SK-N-SH (cell line): ENCODE data around the gene GCC1. TPM values are rescaled to one million over a fixed set of nuclear protein-coding genes. Genes with fewer than 3 reads are reported as not detected.

ENCODE experiments used
- CTCF ChIA-PET: fragments of 300-600, 350-600 bp; formaldehyde crosslinking; extraction: SDS; loops from one replicate; lab custom pipeline; 2021; lab: Yijun Ruan, JAX
- POLR2A ChIA-PET: fragments of 350-600 bp; sonication (Branson Sonifier 250); formaldehyde crosslinking; extraction: SDS; loops from one replicate; lab custom pipeline; 2020; ENCODE audit warnings: antibody characterized with exemption, inconsistent platforms; lab: Yijun Ruan, JAX
- DNase-seq: peaks from one replicate; pipeline ENCODE4 v3.0.0; 2012
- H2AFZ ChIP-seq: fragments of 200-600 bp; sonication (generic); 2 replicates; pipeline ENCODE4 v1.8.1; 2016; ENCODE audit warnings: antibody characterized with exemption, mild to moderate bottlenecking, low read depth
- H3F3A ChIP-seq: fragments of 200-600 bp; sonication (generic); replicated peaks from 2 replicates; pipeline ENCODE3; 2016; ENCODE audit warnings: antibody characterized with exemption, mild to moderate bottlenecking; ENCODE audit not compliant: insufficient read depth
- H3K27ac ChIP-seq, 2 experiments: fragments of 200-500 bp in 1 of 2; fragments of 200-600 bp in 1 of 2; sonication (Bioruptor generic) in 1 of 2; sonication (generic), shearing (Covaris generic) in 1 of 2; 2 replicates each; pipeline versions ENCODE4 v1.5.1 to v1.6.1; 2014 to 2016; ENCODE audit warnings: low read depth in 2 of 2, inconsistent platforms in 1 of 2, low read length in 1 of 2, mild to moderate bottlenecking in 1 of 2, mixed read lengths in 1 of 2
- H3K27me3 ChIP-seq: fragments of 200-600 bp; sonication (generic), shearing (Covaris generic); 2 replicates; pipeline ENCODE4 v1.6.1; 2016; ENCODE audit warnings: mixed run types; ENCODE audit not compliant: insufficient read depth
- H3K36me3 ChIP-seq, 2 experiments: fragments of 200-500 bp in 1 of 2; fragments of 200-600 bp in 1 of 2; sonication (Bioruptor generic) in 1 of 2; sonication (generic) in 1 of 2; replicated peaks in 1 of 2; 2 replicates each; pipeline versions ENCODE3 to v1.5.1; 2014 to 2016; ENCODE audit warnings: low read length in 1 of 2, mild to moderate bottlenecking in 1 of 2; ENCODE audit not compliant: insufficient read depth in 2 of 2, control insufficient read depth in 1 of 2
- H3K4me1 ChIP-seq, 2 experiments: fragments of 200-500 bp in 1 of 2; fragments of 200-600 bp in 1 of 2; sonication (Bioruptor generic) in 1 of 2; sonication (generic), shearing (Covaris generic) in 1 of 2; 2 replicates each; pipeline versions ENCODE4 v1.5.1 to v1.6.1; 2014 to 2016; ENCODE audit warnings: low read depth in 1 of 2, low read length in 1 of 2, mixed run types in 1 of 2; ENCODE audit not compliant: insufficient read depth in 2 of 2, control insufficient read depth in 1 of 2
- H3K4me2 ChIP-seq: fragments of 200-600 bp; sonication (generic), shearing (Covaris generic); 2 replicates; pipeline ENCODE4 v1.6.1; 2017; ENCODE audit warnings: mixed run types
- H3K4me3 ChIP-seq, 2 experiments: fragments of 200-500 bp in 1 of 2; fragments of 200-600 bp in 1 of 2; sonication (Bioruptor generic) in 1 of 2; sonication (generic), shearing (Covaris generic) in 1 of 2; 2 replicates each; pipeline versions ENCODE4 v1.5.1 to v1.8.1; 2014 to 2016; ENCODE audit warnings: low read depth in 2 of 2, inconsistent platforms in 1 of 2, low read length in 1 of 2, mild to moderate bottlenecking in 1 of 2, mixed read lengths in 1 of 2, moderate library complexity in 1 of 2
- H3K79me2 ChIP-seq: fragments of 200-600 bp; sonication (generic); 2 replicates; pipeline ENCODE4 v1.8.1; 2017; ENCODE audit warnings: mild to moderate bottlenecking; ENCODE audit not compliant: insufficient read depth
- H3K9ac ChIP-seq: fragments of 200-600 bp; sonication (generic); 2 replicates; pipeline ENCODE4 v1.6.1; 2017; ENCODE audit warnings: mixed run types
- H3K9me2 ChIP-seq: fragments of 200-600 bp; sonication (generic); 2 replicates; pipeline ENCODE4 v1.6.1; 2017; ENCODE audit warnings: mixed run types
- H3K9me3 ChIP-seq: fragments of 200-600 bp; sonication (generic); 2 replicates; pipeline ENCODE4 v1.6.1; 2017; ENCODE audit warnings: mixed run types, mild to moderate bottlenecking, moderate library complexity
- H4K20me1 ChIP-seq: fragments of 200-600 bp; sonication (generic); 2 replicates; pipeline ENCODE4 v1.6.1; 2017; ENCODE audit warnings: mild to moderate bottlenecking, mixed run types; ENCODE audit not compliant: insufficient read depth
- CHD2 ChIP-seq: fragments of 150-350 bp; IDR thresholded peaks from 2 replicates; pipeline ENCODE4 v1.6.1; 2018; ENCODE audit warnings: low read length; ENCODE audit not compliant: partially characterized antibody
- ELF1 ChIP-seq: IDR thresholded peaks from 2 replicates; pipeline ENCODE4 v1.4.0; 2012
- FOXJ3 ChIP-seq: sonication (generic); formaldehyde crosslinking; IDR thresholded peaks from 2 replicates; pipeline ENCODE4 v1.5.1; 2020; ENCODE audit warnings: mild to moderate bottlenecking, missing genetic modification reagents
- FOXM1 ChIP-seq: IDR thresholded peaks from 2 replicates; pipeline ENCODE4 v1.4.0; 2012; ENCODE audit warnings: low read depth, mild to moderate bottlenecking
- GABPA ChIP-seq: IDR thresholded peaks from 2 replicates; pipeline ENCODE4 v1.4.0; 2012; ENCODE audit warnings: low read depth, mild to moderate bottlenecking
- JUND ChIP-seq: IDR thresholded peaks from 2 replicates; pipeline ENCODE4 v1.4.0; 2012
- MEF2A ChIP-seq: IDR thresholded peaks from 2 replicates; pipeline ENCODE4 v1.4.0; 2012; ENCODE audit warnings: low read depth, borderline replicate concordance
- NFIC ChIP-seq: IDR thresholded peaks from 2 replicates; pipeline ENCODE4 v1.4.0; 2012; ENCODE audit warnings: borderline replicate concordance
- NRF1 ChIP-seq: IDR thresholded peaks from 2 replicates; pipeline ENCODE4 v1.6.1; 2012; ENCODE audit warnings: low read depth, mild to moderate bottlenecking, low read length
- POLR2AphosphoS5 ChIP-seq: IDR thresholded peaks from 2 replicates; pipeline ENCODE4 v1.6.1; 2012; ENCODE audit warnings: low read depth, low read length
- RAD21 ChIP-seq: IDR thresholded peaks from 2 replicates; pipeline ENCODE4 v1.6.1; 2012; ENCODE audit warnings: mild to moderate bottlenecking, low read length
- RXRA ChIP-seq: IDR thresholded peaks from 2 replicates; pipeline ENCODE4 v1.4.0; 2012; ENCODE audit warnings: low read depth, mild to moderate bottlenecking, borderline replicate concordance
- TEAD4 ChIP-seq: IDR thresholded peaks from 2 replicates; pipeline ENCODE4 v1.4.0; 2012; ENCODE audit warnings: mild to moderate bottlenecking, borderline replicate concordance; ENCODE audit not compliant: insufficient read depth
- YY1 ChIP-seq: IDR thresholded peaks from 2 replicates; pipeline ENCODE4 v1.4.0; 2012; ENCODE audit warnings: low read depth, mild to moderate bottlenecking
- WGBS: methylation state at CpG from one replicate; pipeline ENCODE4 v1.1.6; 2017; ENCODE audit warnings: low lambda C conversion rate; 5-methylcytosine and 5-hydroxymethylcytosine counted together
- polyA plus RNA-seq, 3 experiments: library from polyadenylated mRNA; depleted of rRNA; stranded (reverse); fragments of >200 nt; gene quantifications; 2 replicates each; pipeline ENCODE4 v1.2.3, GENCODE V29; 2012
- TF ChIP-seq, protein P1 (sequence below): IDR thresholded peaks from 2 replicates; pipeline ENCODE4 v1.4.0; 2012; ENCODE audit warnings: low read depth, borderline replicate concordance
- TF ChIP-seq, protein P2 (sequence below): IDR thresholded peaks from 2 replicates; pipeline ENCODE4 v1.6.1; 2012; ENCODE audit warnings: mild to moderate bottlenecking, low read depth, low read length, moderate library complexity
- TF ChIP-seq, protein P3 (sequence below): IDR thresholded peaks from 2 replicates; pipeline ENCODE4 v1.4.0; 2012; ENCODE audit warnings: low read depth
- TF ChIP-seq, protein P4 (sequence below): fragments of 150-350 bp; IDR thresholded peaks from 2 replicates; pipeline ENCODE4 v1.6.1; 2016; ENCODE audit warnings: mild to moderate bottlenecking, low read depth, low read length
- TF ChIP-seq, protein P5 (sequence below): IDR thresholded peaks from 2 replicates; pipeline ENCODE4 v1.4.0; 2012; ENCODE audit warnings: low read depth, borderline replicate concordance

The GCC1 gene, protein sequence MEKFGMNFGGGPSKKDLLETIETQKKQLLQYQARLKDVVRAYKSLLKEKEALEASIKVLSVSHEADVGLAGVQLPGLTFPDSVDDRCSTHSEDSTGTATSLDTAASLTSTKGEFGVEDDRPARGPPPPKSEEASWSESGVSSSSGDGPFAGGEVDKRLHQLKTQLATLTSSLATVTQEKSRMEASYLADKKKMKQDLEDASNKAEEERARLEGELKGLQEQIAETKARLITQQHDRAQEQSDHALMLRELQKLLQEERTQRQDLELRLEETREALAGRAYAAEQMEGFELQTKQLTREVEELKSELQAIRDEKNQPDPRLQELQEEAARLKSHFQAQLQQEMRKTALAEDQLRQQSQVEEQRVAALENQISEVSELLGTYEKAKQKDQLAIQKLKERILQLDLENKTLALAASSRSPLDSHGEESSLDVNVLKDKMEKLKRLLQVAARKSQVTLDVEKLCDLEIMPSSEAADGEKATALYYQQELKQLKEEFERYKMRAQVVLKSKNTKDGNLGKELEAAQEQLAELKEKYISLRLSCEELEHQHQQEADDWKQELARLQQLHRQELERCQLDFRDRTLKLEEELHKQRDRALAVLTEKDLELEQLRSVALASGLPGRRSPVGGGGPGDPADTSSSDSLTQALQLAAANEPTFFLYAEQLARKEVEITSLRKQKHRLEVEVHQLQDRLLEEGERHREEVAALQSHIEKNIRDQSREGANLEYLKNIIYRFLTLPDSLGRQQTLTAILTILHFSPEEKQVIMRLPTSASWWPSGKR
- polyA plus RNA-seq (2012; rRNA removed), result 8.4 and 10.3 TPM in 2 replicates
- 8.2 and 9.4 TPM in 2 replicates for polyA plus RNA-seq (2012; cell fraction: cytosol; rRNA removed)
- polyA plus RNA-seq (2012; cell fraction: nucleus; rRNA removed), result 6.7 and 8.0 TPM in 2 replicates

DNA sequence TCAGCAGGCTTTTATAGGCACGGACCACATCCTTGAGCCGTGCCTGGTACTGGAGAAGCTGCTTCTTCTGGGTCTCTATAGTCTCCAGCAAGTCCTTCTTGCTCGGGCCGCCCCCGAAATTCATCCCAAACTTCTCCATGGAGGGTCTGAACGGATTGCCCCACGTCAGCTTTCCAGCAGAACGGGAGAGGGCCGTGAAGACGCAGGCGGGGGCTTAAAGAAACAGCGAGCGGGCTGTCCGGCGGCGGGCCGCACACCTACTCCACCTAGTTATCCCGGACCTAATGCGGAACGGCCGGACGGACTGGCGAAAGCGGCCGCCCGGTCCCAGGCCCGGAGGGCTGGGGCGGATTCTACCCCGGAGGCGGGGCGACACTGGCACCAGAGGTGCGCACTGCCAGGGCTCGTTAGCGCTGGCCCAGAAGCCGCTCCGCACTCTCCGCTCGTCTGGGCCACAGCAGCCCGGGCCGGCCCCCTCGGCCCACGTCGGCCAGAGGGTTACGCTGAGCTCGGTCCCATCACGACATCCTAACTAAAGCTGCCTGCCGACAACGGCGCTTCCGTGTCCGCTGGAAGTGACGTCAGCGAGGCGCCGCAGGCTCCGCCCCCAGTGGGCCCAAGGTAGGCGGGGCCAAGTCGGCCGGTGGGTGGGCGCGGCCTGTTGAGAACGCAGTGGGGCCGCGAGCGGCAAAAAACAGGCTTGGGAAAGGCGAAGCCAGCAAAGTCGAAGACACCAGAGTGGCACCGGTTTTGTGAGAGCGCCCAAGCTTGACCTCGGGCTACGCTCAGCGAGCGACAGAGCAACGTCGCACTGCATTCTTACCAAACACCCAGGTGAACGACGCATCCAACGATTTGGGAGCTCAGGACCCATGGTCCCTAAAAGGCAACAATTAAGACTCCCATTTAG lies at the start of gene GCC1:
TSS of gene GCC1 (minus strand) at position 553 of the 910 bp plus-strand sequence. CDS start at position 139, 414 bp downstream.
- ChIA-PET CTCF (interaction anchor here (0.8 to 7.9 kb wide), 6 partner anchors 8 to 623 kb away, joined by 3 to 78 read pairs (median 4); no protein-coding TSS in a partner anchor), POLR2A (interaction anchor here (0.6 to 1.9 kb wide), 4 partner anchors 25 to 624 kb away, joined by 3 to 5 read pairs (median 4); partner anchors contain the start of gene ZNF800)
- H3F3A ChIP-seq, result peaks cover 6% of the 10 kb centered on the region
- H3K9me2 ChIP-seq, result no peaks in the 10 kb centered on the region
- H3K79me2 ChIP-seq, result peaks cover 69% of the 10 kb centered on the region
- WGBS, result 13% methylated on average over 51 of the region's 78 CpGs
- H3K27ac ChIP-seq, result peak within 1 kb of the TSS; percentile 67 to 77
- H3K9me3 ChIP-seq, result no peaks in the 10 kb centered on the region
- H3K9ac ChIP-seq, result peak within 1 kb of the TSS; percentile 85
- H2AFZ ChIP-seq, result peak within 1 kb of the TSS; percentile 95
- H3K36me3 ChIP-seq, result peaks cover 24 to 41% of the 10 kb centered on the region in 2 experiments
- peaks cover 10 to 59% of the 10 kb centered on the region in 2 experiments; a peak in 3 of 4 replicates for H3K4me1 ChIP-seq
- H3K4me3 ChIP-seq, result peak within 1 kb of the TSS; percentile 95 to 100
- peak within 1 kb of the TSS; percentile 98 for H3K4me2 ChIP-seq
- peak; percentile 99 for DNase-seq
- peaks cover 52% of the 10 kb centered on the region for H4K20me1 ChIP-seq
- no peaks in the 10 kb centered on the region for H3K27me3 ChIP-seq
- TF ChIP-seq FOXM1 (no peak), FOXJ3 (no peak), ELF1 (peak; percentile 96), CHD2 (peak; percentile 80), YY1 (no peak), NRF1 (no peak), GABPA (peak; percentile 92), NFIC (no peak), POLR2AphosphoS5 (peak; percentile 98), MEF2A (no peak), TEAD4 (no peak), RXRA (no peak), JUND (no peak), RAD21 (no peak)
- TF ChIP-seq, protein P1, sequence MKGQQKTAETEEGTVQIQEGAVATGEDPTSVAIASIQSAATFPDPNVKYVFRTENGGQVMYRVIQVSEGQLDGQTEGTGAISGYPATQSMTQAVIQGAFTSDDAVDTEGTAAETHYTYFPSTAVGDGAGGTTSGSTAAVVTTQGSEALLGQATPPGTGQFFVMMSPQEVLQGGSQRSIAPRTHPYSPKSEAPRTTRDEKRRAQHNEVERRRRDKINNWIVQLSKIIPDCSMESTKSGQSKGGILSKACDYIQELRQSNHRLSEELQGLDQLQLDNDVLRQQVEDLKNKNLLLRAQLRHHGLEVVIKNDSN, result no peak
- TF ChIP-seq, protein P2, sequence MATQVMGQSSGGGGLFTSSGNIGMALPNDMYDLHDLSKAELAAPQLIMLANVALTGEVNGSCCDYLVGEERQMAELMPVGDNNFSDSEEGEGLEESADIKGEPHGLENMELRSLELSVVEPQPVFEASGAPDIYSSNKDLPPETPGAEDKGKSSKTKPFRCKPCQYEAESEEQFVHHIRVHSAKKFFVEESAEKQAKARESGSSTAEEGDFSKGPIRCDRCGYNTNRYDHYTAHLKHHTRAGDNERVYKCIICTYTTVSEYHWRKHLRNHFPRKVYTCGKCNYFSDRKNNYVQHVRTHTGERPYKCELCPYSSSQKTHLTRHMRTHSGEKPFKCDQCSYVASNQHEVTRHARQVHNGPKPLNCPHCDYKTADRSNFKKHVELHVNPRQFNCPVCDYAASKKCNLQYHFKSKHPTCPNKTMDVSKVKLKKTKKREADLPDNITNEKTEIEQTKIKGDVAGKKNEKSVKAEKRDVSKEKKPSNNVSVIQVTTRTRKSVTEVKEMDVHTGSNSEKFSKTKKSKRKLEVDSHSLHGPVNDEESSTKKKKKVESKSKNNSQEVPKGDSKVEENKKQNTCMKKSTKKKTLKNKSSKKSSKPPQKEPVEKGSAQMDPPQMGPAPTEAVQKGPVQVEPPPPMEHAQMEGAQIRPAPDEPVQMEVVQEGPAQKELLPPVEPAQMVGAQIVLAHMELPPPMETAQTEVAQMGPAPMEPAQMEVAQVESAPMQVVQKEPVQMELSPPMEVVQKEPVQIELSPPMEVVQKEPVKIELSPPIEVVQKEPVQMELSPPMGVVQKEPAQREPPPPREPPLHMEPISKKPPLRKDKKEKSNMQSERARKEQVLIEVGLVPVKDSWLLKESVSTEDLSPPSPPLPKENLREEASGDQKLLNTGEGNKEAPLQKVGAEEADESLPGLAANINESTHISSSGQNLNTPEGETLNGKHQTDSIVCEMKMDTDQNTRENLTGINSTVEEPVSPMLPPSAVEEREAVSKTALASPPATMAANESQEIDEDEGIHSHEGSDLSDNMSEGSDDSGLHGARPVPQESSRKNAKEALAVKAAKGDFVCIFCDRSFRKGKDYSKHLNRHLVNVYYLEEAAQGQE, result 0 out of 2 replicates have a peak, but pooled peaks have one; percentile 18
- TF ChIP-seq, protein P3, sequence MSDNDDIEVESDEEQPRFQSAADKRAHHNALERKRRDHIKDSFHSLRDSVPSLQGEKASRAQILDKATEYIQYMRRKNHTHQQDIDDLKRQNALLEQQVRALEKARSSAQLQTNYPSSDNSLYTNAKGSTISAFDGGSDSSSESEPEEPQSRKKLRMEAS, result peak; percentile 97
- TF ChIP-seq, protein P4, sequence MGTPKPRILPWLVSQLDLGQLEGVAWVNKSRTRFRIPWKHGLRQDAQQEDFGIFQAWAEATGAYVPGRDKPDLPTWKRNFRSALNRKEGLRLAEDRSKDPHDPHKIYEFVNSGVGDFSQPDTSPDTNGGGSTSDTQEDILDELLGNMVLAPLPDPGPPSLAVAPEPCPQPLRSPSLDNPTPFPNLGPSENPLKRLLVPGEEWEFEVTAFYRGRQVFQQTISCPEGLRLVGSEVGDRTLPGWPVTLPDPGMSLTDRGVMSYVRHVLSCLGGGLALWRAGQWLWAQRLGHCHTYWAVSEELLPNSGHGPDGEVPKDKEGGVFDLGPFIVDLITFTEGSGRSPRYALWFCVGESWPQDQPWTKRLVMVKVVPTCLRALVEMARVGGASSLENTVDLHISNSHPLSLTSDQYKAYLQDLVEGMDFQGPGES, result no peak
- TF ChIP-seq, protein P5, sequence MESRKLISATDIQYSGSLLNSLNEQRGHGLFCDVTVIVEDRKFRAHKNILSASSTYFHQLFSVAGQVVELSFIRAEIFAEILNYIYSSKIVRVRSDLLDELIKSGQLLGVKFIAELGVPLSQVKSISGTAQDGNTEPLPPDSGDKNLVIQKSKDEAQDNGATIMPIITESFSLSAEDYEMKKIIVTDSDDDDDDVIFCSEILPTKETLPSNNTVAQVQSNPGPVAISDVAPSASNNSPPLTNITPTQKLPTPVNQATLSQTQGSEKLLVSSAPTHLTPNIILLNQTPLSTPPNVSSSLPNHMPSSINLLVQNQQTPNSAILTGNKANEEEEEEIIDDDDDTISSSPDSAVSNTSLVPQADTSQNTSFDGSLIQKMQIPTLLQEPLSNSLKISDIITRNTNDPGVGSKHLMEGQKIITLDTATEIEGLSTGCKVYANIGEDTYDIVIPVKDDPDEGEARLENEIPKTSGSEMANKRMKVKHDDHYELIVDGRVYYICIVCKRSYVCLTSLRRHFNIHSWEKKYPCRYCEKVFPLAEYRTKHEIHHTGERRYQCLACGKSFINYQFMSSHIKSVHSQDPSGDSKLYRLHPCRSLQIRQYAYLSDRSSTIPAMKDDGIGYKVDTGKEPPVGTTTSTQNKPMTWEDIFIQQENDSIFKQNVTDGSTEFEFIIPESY, result no peak
